Endothelial cell of umbilical vein (primary cell): Measurements from ENCODE around the gene KLF15. TPM values are rescaled to one million over a fixed set of nuclear protein-coding genes. Genes with fewer than 3 reads are reported as not detected.

Experiments
- BruUV-seq: library from RNA; stranded (reverse); fragments of 400-500 nt; replicated peaks from 2 replicates; lab custom pipeline; 2021; lab: Mats Ljungman, UMichigan
- CTCF ChIA-PET: fragments of 300-600, 350-600 bp; sonication (Branson Sonifier 250); formaldehyde crosslinking; loops from one replicate; lab custom pipeline; 2021; ENCODE audit warnings: antibody characterized with exemption, inconsistent platforms; lab: Charles Lee
- POLR2A ChIA-PET: fragments of 300-600, 350-600 bp; sonication (Branson Sonifier 250); formaldehyde crosslinking; loops from one replicate; lab custom pipeline; 2021; ENCODE audit warnings: antibody characterized with exemption, inconsistent platforms; lab: Charles Lee
- DNase-seq: peaks from one replicate; pipeline ENCODE4 v3.0.0-alpha.2; 2011; ENCODE audit warnings: low read depth, low spot score
- FAIRE-seq: peaks from 2 replicates; lab custom pipeline; 2011; peaks lifted over from hg19 to GRCh38; lab: Jason Lieb, UNC
- H2AFZ ChIP-seq: 2 replicates; pipeline ENCODE4 v1.6.0; 2012; ENCODE audit warnings: low read depth, low read length, control low read depth, inconsistent platforms
- H3K27ac ChIP-seq: 2 replicates; pipeline ENCODE4 v1.5.1; 2011; ENCODE audit warnings: low read depth, mild to moderate bottlenecking, control low read depth, low read length, moderate library complexity; ENCODE audit not compliant: insufficient read depth
- H3K27me3 ChIP-seq, 2 experiments: 2 replicates each; pipeline versions ENCODE4 v1.6.0 to v1.6.1; 2011; ENCODE audit warnings: low read length in 2 of 2, mixed read lengths in 1 of 2; ENCODE audit not compliant: control insufficient read depth in 2 of 2, insufficient read depth in 2 of 2
- H3K36me3 ChIP-seq, 2 experiments: 2 replicates in 1 of 2; 3 replicates in 1 of 2; pipeline ENCODE4 v1.5.1; 2011; ENCODE audit warnings: low read length in 2 of 2, mild to moderate bottlenecking in 1 of 2, moderate library complexity in 1 of 2; ENCODE audit not compliant: control insufficient read depth in 2 of 2, insufficient read depth in 2 of 2; ENCODE audit errors: extremely low read depth in 1 of 2
- H3K4me1 ChIP-seq: 3 replicates; pipeline ENCODE4 v1.5.1; 2011; ENCODE audit warnings: mild to moderate bottlenecking, low read length; ENCODE audit not compliant: control insufficient read depth, insufficient read depth; ENCODE audit errors: extremely low read depth
- H3K4me2 ChIP-seq: 2 replicates; pipeline ENCODE4 v1.6.1; 2011; ENCODE audit warnings: low read length, control low read depth, mixed read lengths; ENCODE audit not compliant: insufficient read depth
- H3K4me3 ChIP-seq, 3 experiments: fragments of 200-600 bp in 1 of 3; sonication (generic), shearing (Covaris generic) in 1 of 3; replicated peaks in 1 of 3; 2 replicates each; pipeline ENCODE4 v1.5.1; 2011 to 2016; ENCODE audit warnings: control low read depth in 3 of 3, low read length in 3 of 3, mild to moderate bottlenecking in 2 of 3, inconsistent platforms in 1 of 3, low read depth in 1 of 3, moderate library complexity in 1 of 3; ENCODE audit not compliant: insufficient read depth in 1 of 3
- H3K79me2 ChIP-seq: 2 replicates; pipeline ENCODE4 v1.6.0; 2012; ENCODE audit warnings: low read length, inconsistent platforms; ENCODE audit not compliant: control insufficient read depth, insufficient read depth
- H3K9ac ChIP-seq: replicated peaks from 2 replicates; pipeline ENCODE3; 2011; ENCODE audit warnings: low read length, control low read depth; ENCODE audit not compliant: insufficient read depth; ENCODE audit errors: extremely low read depth
- H3K9me1 ChIP-seq: replicated peaks from 3 replicates; pipeline ENCODE4 v1.6.0; 2011; ENCODE audit warnings: mild to moderate bottlenecking, low read length; ENCODE audit not compliant: control insufficient read depth, insufficient read depth; ENCODE audit errors: extremely low read depth
- H3K9me3 ChIP-seq: replicated peaks from 2 replicates; pipeline ENCODE4 v1.5.1; 2012; ENCODE audit warnings: low read length, inconsistent platforms; ENCODE audit not compliant: control insufficient read depth, insufficient read depth
- H4K20me1 ChIP-seq: replicated peaks from 2 replicates; pipeline ENCODE3; 2011; ENCODE audit warnings: mild to moderate bottlenecking, low read length; ENCODE audit not compliant: control insufficient read depth, insufficient read depth; ENCODE audit errors: extremely low read depth
- EZH2 ChIP-seq: IDR thresholded peaks from 2 replicates; pipeline ENCODE4 v1.6.1; 2012; ENCODE audit warnings: borderline replicate concordance, low read depth, mild to moderate bottlenecking, moderate library complexity, low read length, inconsistent platforms; ENCODE audit not compliant: severe bottlenecking
- FOS ChIP-seq: IDR thresholded peaks from 2 replicates; pipeline ENCODE4 v1.6.1; 2011; ENCODE audit warnings: mild to moderate bottlenecking, low read length, moderate library complexity, borderline replicate concordance; ENCODE audit not compliant: insufficient read depth
- GATA2 ChIP-seq: IDR thresholded peaks from 2 replicates; pipeline ENCODE4 v1.7.0; 2011; ENCODE audit warnings: low read depth, mild to moderate bottlenecking, moderate library complexity, mixed read lengths, low read length; ENCODE audit not compliant: insufficient read length, insufficient read depth
- JUN ChIP-seq: IDR thresholded peaks from 2 replicates; pipeline ENCODE4 v1.6.1; 2011; ENCODE audit warnings: borderline replicate concordance, low read depth; ENCODE audit not compliant: insufficient read length, insufficient read depth
- MYC ChIP-seq: IDR thresholded peaks from one replicate; pipeline ENCODE4 v1.6.1; 2011; ENCODE audit warnings: mild to moderate bottlenecking, low read depth, low read length
- POLR2A ChIP-seq: IDR thresholded peaks from 2 replicates; pipeline ENCODE4 v1.6.1; 2012; ENCODE audit warnings: low read depth, mild to moderate bottlenecking, control low read depth, low read length
- POLR2AphosphoS5 ChIP-seq: IDR thresholded peaks from 2 replicates; pipeline ENCODE4 v1.6.1; 2012; ENCODE audit warnings: low read depth, mild to moderate bottlenecking, control low read depth, low read length, moderate library complexity; ENCODE audit not compliant: insufficient read depth
- dilution Hi-C: fragments of 300-500 bp; cut with MboI; formaldehyde crosslinking; loops from one replicate; pipeline ENCODE4 v1.15.0; 2019; ENCODE audit warnings: low sequenced_read_pairs; ENCODE audit not compliant: extremely low pct_ligation_motif_present
- intact Hi-C: fragments of 100-400 bp; cut with micrococcal nuclease; formaldehyde crosslinking; loops from one replicate; pipeline ENCODE4 v1.10.0; 2022
- polyA plus RNA-seq, 4 experiments: library from polyadenylated mRNA; depleted of rRNA in 3 of 4; stranded (reverse) in 3 of 4; unstranded in 1 of 4; fragments of >200 nt; gene quantifications; 2 replicates each; pipeline versions ENCODE4 v1.2.1 to v1.2.3, GENCODE V29; 2011 to 2012; ENCODE audit warnings: missing spikeins in 1 of 4
- total RNA-seq: library from RNA; stranded (reverse); gene quantifications from 2 replicates; pipeline ENCODE4 v1.2.3, GENCODE V29; 2021
- TF ChIP-seq, protein P1 (sequence below): IDR thresholded peaks from 2 replicates; pipeline ENCODE4 v1.6.1; 2011; ENCODE audit not compliant: insufficient read depth, insufficient read length
- TF ChIP-seq, protein P2 (sequence below), 2 donors: IDR thresholded peaks; 1 replicate in 1 of 2; 2 replicates in 1 of 2; pipeline ENCODE4 v1.5.1; 2011; ENCODE audit warnings: low read length in 2 of 2, mild to moderate bottlenecking in 2 of 2, moderate library complexity in 2 of 2, control low read depth in 1 of 2, inconsistent platforms in 1 of 2, low read depth in 1 of 2; ENCODE audit not compliant: insufficient read depth in 1 of 2; ENCODE audit errors: extremely low read depth in 1 of 2

The KLF15 gene
- total and polyA plus RNA-seq, 2 donors (not counting 3 experiments of a cell fraction or from before 2014, with no cell fraction given), result 2.2 to 3.0 TPM

DNA sequence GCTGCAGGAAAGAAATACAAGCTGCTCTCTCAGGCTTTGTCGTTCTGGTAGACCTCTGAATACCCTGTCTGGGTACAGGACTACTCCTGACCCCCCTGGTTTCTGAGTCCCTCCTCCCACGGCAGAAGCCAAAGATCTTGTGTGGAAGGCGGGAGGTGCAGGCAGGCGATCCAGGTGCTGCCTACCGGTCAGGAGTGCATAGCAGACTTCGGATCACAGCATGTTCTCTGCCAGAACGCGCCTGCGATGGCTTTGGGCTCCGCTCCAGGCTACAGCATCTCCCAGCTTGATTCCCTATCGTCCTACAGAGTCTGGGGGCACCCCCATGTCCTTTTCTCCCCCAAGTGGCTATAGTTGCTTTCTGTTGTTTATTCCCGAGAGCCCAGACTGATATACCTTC, 35.0 kb upstream of the KLF15 start:
- intact Hi-C loops, result no loop called here
- no peak overlapping the region for H3K9ac ChIP-seq
- H3K27me3 ChIP-seq, result peaks cover 22 to 31% of the 10 kb centered on the region in 2 experiments
- H3K4me1 ChIP-seq, result no peaks in the 10 kb centered on the region
- no peaks in the 10 kb centered on the region for H3K9me3 ChIP-seq
- H3K36me3 ChIP-seq, result no peaks in the 10 kb centered on the region
- no peak overlapping the region for H3K27ac ChIP-seq
- BruUV-seq, result no TSS peak
- no peak overlapping the region for H3K4me3 ChIP-seq
- POLR2A ChIA-PET, result no interaction called here
- no peak for FAIRE-seq
- H3K9me1 ChIP-seq, result no peaks in the 10 kb centered on the region
- dilution Hi-C loops, result no loop called here
- no peaks in the 10 kb centered on the region for H4K20me1 ChIP-seq
- H3K79me2 ChIP-seq, result no peaks in the 10 kb centered on the region
- TF ChIP-seq POLR2AphosphoS5 (no peak), MYC (no peak), FOS (no peak), EZH2 (no peak), POLR2A (no peak), JUN (no peak), GATA2 (no peak)
- TF ChIP-seq, protein P1, sequence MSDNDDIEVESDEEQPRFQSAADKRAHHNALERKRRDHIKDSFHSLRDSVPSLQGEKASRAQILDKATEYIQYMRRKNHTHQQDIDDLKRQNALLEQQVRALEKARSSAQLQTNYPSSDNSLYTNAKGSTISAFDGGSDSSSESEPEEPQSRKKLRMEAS, result no peak
- TF ChIP-seq, protein P2, sequence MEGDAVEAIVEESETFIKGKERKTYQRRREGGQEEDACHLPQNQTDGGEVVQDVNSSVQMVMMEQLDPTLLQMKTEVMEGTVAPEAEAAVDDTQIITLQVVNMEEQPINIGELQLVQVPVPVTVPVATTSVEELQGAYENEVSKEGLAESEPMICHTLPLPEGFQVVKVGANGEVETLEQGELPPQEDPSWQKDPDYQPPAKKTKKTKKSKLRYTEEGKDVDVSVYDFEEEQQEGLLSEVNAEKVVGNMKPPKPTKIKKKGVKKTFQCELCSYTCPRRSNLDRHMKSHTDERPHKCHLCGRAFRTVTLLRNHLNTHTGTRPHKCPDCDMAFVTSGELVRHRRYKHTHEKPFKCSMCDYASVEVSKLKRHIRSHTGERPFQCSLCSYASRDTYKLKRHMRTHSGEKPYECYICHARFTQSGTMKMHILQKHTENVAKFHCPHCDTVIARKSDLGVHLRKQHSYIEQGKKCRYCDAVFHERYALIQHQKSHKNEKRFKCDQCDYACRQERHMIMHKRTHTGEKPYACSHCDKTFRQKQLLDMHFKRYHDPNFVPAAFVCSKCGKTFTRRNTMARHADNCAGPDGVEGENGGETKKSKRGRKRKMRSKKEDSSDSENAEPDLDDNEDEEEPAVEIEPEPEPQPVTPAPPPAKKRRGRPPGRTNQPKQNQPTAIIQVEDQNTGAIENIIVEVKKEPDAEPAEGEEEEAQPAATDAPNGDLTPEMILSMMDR (IDR thresholded peaks at IDR 0.05; ENCODE audit: extremely low read depth in 1 of 2, insufficient read depth in 1 of 2, low read depth in 1 of 2, low read length in 2 of 2), result no peak
- no peak for DNase-seq
- no peak overlapping the region for H2AFZ ChIP-seq
- H3K4me2 ChIP-seq, result no peak overlapping the region
- CTCF ChIA-PET, result interaction anchor here (0.8 to 6.4 kb wide), 8 partner anchors 21 to 259 kb away, joined by 3 to 112 read pairs (median 4); partner anchors contain the start of gene KLF15
